ENCODE measurements around the gene TMPRSS7.
A peak's percentile ranks its signal among the peaks of the same experiment; 100 is the strongest.

The TMPRSS7 gene

GRCh38 chr3:112092496-112093179, 58.1 kb downstream of the TMPRSS7 start:
- no peak for TF ChIP-seq EZH2 (IDR thresholded peaks at IDR 0.05; ENCODE audit: borderline replicate concordance, low read depth, low read length, severe bottlenecking)
- no peaks in the 10 kb centered on the region for H3K79me2 ChIP-seq (ENCODE audit: insufficient read depth, low read length)
- H3K4me2 ChIP-seq (ENCODE audit: insufficient read depth, low read length): no peak overlapping the region
- peaks cover 10% of the 10 kb centered on the region for H3K27me3 ChIP-seq (ENCODE audit: insufficient read depth, low read length, poor library complexity)
- H4K20me1 ChIP-seq (ENCODE audit: insufficient read depth, low read length): no peaks in the 10 kb centered on the region
- H3K27ac ChIP-seq (ENCODE audit: low read length): no peak overlapping the region
- no peak for DNase-seq
- H3K36me3 ChIP-seq (ENCODE audit: insufficient read depth, low read length): no peaks in the 10 kb centered on the region
- no peak overlapping the region for H3K4me3 ChIP-seq (ENCODE audit: low read depth in 1 of 2, low read length in 2 of 2)
- H3K9ac ChIP-seq (ENCODE audit: low read depth, low read length): no peak overlapping the region
- no peaks in the 10 kb centered on the region for H3K9me3 ChIP-seq (ENCODE audit: insufficient read depth, low read length, severe bottlenecking)
- H3K4me1 ChIP-seq (ENCODE audit: insufficient read depth, low read length): no peaks in the 10 kb centered on the region
- peak; percentile 49; the same call in 2 of the 3 replicates for ATAC-seq (ENCODE audit: insufficient read depth, low read depth)
- H2AFZ ChIP-seq (ENCODE audit: low read depth, low read length): no peak overlapping the region

- no peak overlapping the region for H3K4me2 ChIP-seq (ENCODE audit: insufficient read depth, low read length)
- ATAC-seq (ENCODE audit: insufficient read depth, low read depth) (no peak), DNase-seq (no peak)
- H3K27ac ChIP-seq (ENCODE audit: low read length): no peak overlapping the region
- H3K36me3 ChIP-seq (ENCODE audit: insufficient read depth, low read length): no peaks in the 10 kb centered on the region
- no peaks in the 10 kb centered on the region for H3K4me1 ChIP-seq (ENCODE audit: insufficient read depth, low read length)
- no peak overlapping the region for H3K4me3 ChIP-seq (ENCODE audit: low read depth in 1 of 2, low read length in 2 of 2)
- H3K27me3 ChIP-seq (ENCODE audit: insufficient read depth, low read length, poor library complexity): peaks cover 5% of the 10 kb centered on the region
- no peaks in the 10 kb centered on the region for H3K9me3 ChIP-seq (ENCODE audit: insufficient read depth, low read length, severe bottlenecking)
- H4K20me1 ChIP-seq (ENCODE audit: insufficient read depth, low read length): no peaks in the 10 kb centered on the region
- no peak overlapping the region for H3K9ac ChIP-seq (ENCODE audit: low read depth, low read length)
- H3K79me2 ChIP-seq (ENCODE audit: insufficient read depth, low read length): no peaks in the 10 kb centered on the region
- no peak overlapping the region for H2AFZ ChIP-seq (ENCODE audit: low read depth, low read length)
- TF ChIP-seq, protein P1, sequence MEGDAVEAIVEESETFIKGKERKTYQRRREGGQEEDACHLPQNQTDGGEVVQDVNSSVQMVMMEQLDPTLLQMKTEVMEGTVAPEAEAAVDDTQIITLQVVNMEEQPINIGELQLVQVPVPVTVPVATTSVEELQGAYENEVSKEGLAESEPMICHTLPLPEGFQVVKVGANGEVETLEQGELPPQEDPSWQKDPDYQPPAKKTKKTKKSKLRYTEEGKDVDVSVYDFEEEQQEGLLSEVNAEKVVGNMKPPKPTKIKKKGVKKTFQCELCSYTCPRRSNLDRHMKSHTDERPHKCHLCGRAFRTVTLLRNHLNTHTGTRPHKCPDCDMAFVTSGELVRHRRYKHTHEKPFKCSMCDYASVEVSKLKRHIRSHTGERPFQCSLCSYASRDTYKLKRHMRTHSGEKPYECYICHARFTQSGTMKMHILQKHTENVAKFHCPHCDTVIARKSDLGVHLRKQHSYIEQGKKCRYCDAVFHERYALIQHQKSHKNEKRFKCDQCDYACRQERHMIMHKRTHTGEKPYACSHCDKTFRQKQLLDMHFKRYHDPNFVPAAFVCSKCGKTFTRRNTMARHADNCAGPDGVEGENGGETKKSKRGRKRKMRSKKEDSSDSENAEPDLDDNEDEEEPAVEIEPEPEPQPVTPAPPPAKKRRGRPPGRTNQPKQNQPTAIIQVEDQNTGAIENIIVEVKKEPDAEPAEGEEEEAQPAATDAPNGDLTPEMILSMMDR (IDR thresholded peaks at IDR 0.05; ENCODE audit: borderline replicate concordance, extremely low read depth, low read length, poor library complexity, severe bottlenecking): no peak
These were observed 58.6 kb downstream of the TMPRSS7 start for GRCh38 chr3:112093180-112093522.

GRCh38 chr3:112095731-112096130, 61.2 kb downstream of the TMPRSS7 start:
- Histone ChIP-seq H3K4me3 (ENCODE audit: low read depth in 1 of 2, low read length in 2 of 2) (no peak overlapping the region), H4K20me1 (ENCODE audit: insufficient read depth, low read length) (no peaks in the 10 kb centered on the region), H3K27me3 (ENCODE audit: insufficient read depth, low read length, poor library complexity) (peaks cover 4% of the 10 kb centered on the region), H3K36me3 (ENCODE audit: insufficient read depth, low read length) (no peaks in the 10 kb centered on the region), H3K27ac (ENCODE audit: low read length) (no peak overlapping the region), H2AFZ (ENCODE audit: low read depth, low read length) (no peak overlapping the region), H3K4me2 (ENCODE audit: insufficient read depth, low read length) (no peak overlapping the region), H3K4me1 (ENCODE audit: insufficient read depth, low read length) (no peaks in the 10 kb centered on the region), H3K9me3 (ENCODE audit: insufficient read depth, low read length, severe bottlenecking) (no peaks in the 10 kb centered on the region), H3K79me2 (ENCODE audit: insufficient read depth, low read length) (no peaks in the 10 kb centered on the region), H3K9ac (ENCODE audit: low read depth, low read length) (no peak overlapping the region)
- DNase-seq (no peak), ATAC-seq (ENCODE audit: insufficient read depth, low read depth) (no peak)
- TF ChIP-seq EZH2 (IDR thresholded peaks at IDR 0.05; ENCODE audit: borderline replicate concordance, low read depth, low read length, severe bottlenecking): no peak
- TF ChIP-seq, protein P1 (IDR thresholded peaks at IDR 0.05; ENCODE audit: borderline replicate concordance, extremely low read depth, low read length, poor library complexity, severe bottlenecking): no peak

- Histone ChIP-seq H3K27me3 (ENCODE audit: insufficient read depth, low read length, poor library complexity) (peaks cover 4% of the 10 kb centered on the region), H3K9ac (ENCODE audit: low read depth, low read length) (no peak overlapping the region), H3K4me2 (ENCODE audit: insufficient read depth, low read length) (no peak overlapping the region), H4K20me1 (ENCODE audit: insufficient read depth, low read length) (no peaks in the 10 kb centered on the region), H3K4me1 (ENCODE audit: insufficient read depth, low read length) (no peaks in the 10 kb centered on the region), H3K36me3 (ENCODE audit: insufficient read depth, low read length) (no peaks in the 10 kb centered on the region), H3K4me3 (ENCODE audit: low read depth in 1 of 2, low read length in 2 of 2) (no peak overlapping the region), H3K79me2 (ENCODE audit: insufficient read depth, low read length) (no peaks in the 10 kb centered on the region), H3K9me3 (ENCODE audit: insufficient read depth, low read length, severe bottlenecking) (no peaks in the 10 kb centered on the region), H2AFZ (ENCODE audit: low read depth, low read length) (no peak overlapping the region), H3K27ac (ENCODE audit: low read length) (no peak overlapping the region)
- DNase-seq (no peak), ATAC-seq (ENCODE audit: insufficient read depth, low read depth) (no peak)
- TF ChIP-seq, protein P1 (IDR thresholded peaks at IDR 0.05; ENCODE audit: borderline replicate concordance, extremely low read depth, low read length, poor library complexity, severe bottlenecking): no peak
- TF ChIP-seq EZH2 (IDR thresholded peaks at IDR 0.05; ENCODE audit: borderline replicate concordance, low read depth, low read length, severe bottlenecking): no peak
These were observed 61.6 kb downstream of the TMPRSS7 start for GRCh38 chr3:112096176-112096575.

Data from DND-41 (cell line).